ENCODE measurements around the gene DTYMK. TPM values are rescaled to one million over a fixed set of nuclear protein-coding genes. Genes with fewer than 3 reads are reported as not detected.

The DTYMK gene
- total and polyA plus RNA-seq, 10 of the 15 experiments (the other 5 are each of a cell fraction or from before 2014, with no cell fraction given) = 7.0 to 220 (median 59.3) TPM

DNA sequence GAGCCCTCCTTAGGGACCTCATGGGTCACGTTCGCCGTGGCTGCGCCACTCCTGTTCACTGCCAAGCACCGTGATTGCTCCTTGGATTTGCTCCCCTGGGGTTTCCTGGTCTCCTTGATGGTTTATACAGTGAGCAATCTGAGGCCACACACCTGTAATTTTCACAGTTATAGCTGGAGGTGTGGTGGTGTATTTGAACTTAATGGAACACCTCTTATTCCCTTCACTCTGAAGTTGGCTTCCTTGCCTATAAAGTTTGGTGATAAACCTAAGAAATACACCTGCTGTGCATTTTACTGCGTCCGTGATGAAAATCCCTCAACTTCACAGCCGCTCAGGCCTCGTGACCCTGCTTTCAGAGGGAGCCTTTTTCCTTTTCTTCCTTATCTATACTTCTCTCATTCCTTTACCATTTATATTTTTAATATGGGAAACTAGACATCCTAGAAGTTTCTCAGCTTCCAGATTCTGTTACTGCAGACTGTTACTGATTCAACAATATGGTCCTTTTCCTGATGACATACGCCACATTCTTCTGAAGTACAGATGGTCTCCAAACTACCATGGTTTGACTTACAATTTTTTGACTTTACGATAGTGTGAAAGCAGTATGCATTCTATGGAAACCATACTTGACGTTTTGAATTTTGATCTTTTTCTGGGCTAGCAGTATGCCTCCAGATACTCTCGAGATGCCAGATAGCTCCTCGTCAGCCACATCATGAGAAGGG lies 40.5 kb downstream of the DTYMK start (continued):
- TF ChIP-seq KDM1A (IDR thresholded peaks at IDR 0.05; ENCODE audit: borderline replicate concordance) = no peak
- TF ChIP-seq TARDBP (IDR thresholded peaks at IDR 0.05; ENCODE audit: borderline replicate concordance) = no peak
- TF ChIP-seq, protein P1, sequence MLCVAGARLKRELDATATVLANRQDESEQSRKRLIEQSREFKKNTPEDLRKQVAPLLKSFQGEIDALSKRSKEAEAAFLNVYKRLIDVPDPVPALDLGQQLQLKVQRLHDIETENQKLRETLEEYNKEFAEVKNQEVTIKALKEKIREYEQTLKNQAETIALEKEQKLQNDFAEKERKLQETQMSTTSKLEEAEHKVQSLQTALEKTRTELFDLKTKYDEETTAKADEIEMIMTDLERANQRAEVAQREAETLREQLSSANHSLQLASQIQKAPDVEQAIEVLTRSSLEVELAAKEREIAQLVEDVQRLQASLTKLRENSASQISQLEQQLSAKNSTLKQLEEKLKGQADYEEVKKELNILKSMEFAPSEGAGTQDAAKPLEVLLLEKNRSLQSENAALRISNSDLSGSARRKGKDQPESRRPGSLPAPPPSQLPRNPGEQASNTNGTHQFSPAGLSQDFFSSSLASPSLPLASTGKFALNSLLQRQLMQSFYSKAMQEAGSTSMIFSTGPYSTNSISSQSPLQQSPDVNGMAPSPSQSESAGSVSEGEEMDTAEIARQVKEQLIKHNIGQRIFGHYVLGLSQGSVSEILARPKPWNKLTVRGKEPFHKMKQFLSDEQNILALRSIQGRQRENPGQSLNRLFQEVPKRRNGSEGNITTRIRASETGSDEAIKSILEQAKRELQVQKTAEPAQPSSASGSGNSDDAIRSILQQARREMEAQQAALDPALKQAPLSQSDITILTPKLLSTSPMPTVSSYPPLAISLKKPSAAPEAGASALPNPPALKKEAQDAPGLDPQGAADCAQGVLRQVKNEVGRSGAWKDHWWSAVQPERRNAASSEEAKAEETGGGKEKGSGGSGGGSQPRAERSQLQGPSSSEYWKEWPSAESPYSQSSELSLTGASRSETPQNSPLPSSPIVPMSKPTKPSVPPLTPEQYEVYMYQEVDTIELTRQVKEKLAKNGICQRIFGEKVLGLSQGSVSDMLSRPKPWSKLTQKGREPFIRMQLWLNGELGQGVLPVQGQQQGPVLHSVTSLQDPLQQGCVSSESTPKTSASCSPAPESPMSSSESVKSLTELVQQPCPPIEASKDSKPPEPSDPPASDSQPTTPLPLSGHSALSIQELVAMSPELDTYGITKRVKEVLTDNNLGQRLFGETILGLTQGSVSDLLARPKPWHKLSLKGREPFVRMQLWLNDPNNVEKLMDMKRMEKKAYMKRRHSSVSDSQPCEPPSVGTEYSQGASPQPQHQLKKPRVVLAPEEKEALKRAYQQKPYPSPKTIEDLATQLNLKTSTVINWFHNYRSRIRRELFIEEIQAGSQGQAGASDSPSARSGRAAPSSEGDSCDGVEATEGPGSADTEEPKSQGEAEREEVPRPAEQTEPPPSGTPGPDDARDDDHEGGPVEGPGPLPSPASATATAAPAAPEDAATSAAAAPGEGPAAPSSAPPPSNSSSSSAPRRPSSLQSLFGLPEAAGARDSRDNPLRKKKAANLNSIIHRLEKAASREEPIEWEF (IDR thresholded peaks at IDR 0.05; ENCODE audit: insufficient replicate concordance, low read depth, low read length) = no peak
- TF ChIP-seq, protein P2, sequence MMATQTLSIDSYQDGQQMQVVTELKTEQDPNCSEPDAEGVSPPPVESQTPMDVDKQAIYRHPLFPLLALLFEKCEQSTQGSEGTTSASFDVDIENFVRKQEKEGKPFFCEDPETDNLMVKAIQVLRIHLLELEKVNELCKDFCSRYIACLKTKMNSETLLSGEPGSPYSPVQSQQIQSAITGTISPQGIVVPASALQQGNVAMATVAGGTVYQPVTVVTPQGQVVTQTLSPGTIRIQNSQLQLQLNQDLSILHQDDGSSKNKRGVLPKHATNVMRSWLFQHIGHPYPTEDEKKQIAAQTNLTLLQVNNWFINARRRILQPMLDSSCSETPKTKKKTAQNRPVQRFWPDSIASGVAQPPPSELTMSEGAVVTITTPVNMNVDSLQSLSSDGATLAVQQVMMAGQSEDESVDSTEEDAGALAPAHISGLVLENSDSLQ (IDR thresholded peaks at IDR 0.05) = no peak
- no peak for TF ChIP-seq ZNF622 (IDR thresholded peaks at IDR 0.05)
- TF ChIP-seq SIX5 (IDR thresholded peaks at IDR 0.05; ENCODE audit: low read depth, low read length, severe bottlenecking) = no peak
- no peak for TF ChIP-seq MTA2 (IDR thresholded peaks at IDR 0.05; ENCODE audit: low read depth)
- TF ChIP-seq WRNIP1 (IDR thresholded peaks at IDR 0.05; ENCODE audit: borderline replicate concordance, low read depth, low read length) = no peak
- no peak for TF ChIP-seq E4F1 (IDR thresholded peaks at IDR 0.05; ENCODE audit: borderline replicate concordance, partially characterized antibody)
- no peak for TF ChIP-seq MEF2B (IDR thresholded peaks at IDR 0.05; ENCODE audit: partially characterized antibody, poor library complexity, severe bottlenecking)
- TF ChIP-seq SMAD1 (IDR thresholded peaks at IDR 0.05; ENCODE audit: low read depth, partially characterized antibody) = no peak

Measured in GM12878 (cell line).